SK-N-SH treated with all-trans-retinoic acid at 6 μM for 48 hours (cell line): Measurements from ENCODE around the gene NAPG.

ENCODE experiments used
- ARNTL ChIP-seq: fragments of 450-650 bp; formaldehyde crosslinking; IDR thresholded peaks from 2 replicates; pipeline ENCODE4 v1.5.0; 2020; ENCODE audit warnings: low read depth, mild to moderate bottlenecking, moderate library complexity, borderline replicate concordance
- CSRNP3 ChIP-seq: fragments of 250-450 bp; sonication (Bioruptor Pico); IDR thresholded peaks from 2 replicates; pipeline ENCODE4 v1.5.1; 2021; ENCODE audit warnings: mild to moderate bottlenecking, moderate library complexity
- GLIS3 ChIP-seq: fragments of 250-450 bp; sonication (Bioruptor Pico); IDR thresholded peaks from 2 replicates; pipeline ENCODE4 v1.5.0; 2020; ENCODE audit warnings: mild to moderate bottlenecking, moderate library complexity
- ISL1 ChIP-seq: fragments of 250-450 bp; sonication (Bioruptor Pico); IDR thresholded peaks from 2 replicates; pipeline ENCODE4 v2.1.2; 2022; ENCODE audit warnings: mild to moderate bottlenecking, moderate library complexity
- OSR1 ChIP-seq: fragments of 250-450 bp; sonication (Bioruptor Pico); IDR thresholded peaks from 2 replicates; pipeline ENCODE4 v1.8.0; 2022; ENCODE audit warnings: moderate library complexity, mild to moderate bottlenecking, inconsistent platforms
- PPARA ChIP-seq: fragments of 250-450 bp; sonication (Bioruptor Pico); IDR thresholded peaks from 2 replicates; pipeline ENCODE4 v1.5.0; 2020; ENCODE audit warnings: mild to moderate bottlenecking, borderline replicate concordance
- ZFP30 ChIP-seq: fragments of 450-650 bp; formaldehyde crosslinking; IDR thresholded peaks from 2 replicates; pipeline ENCODE4 v1.5.0; 2022; ENCODE audit warnings: mild to moderate bottlenecking, moderate library complexity
- ZNF565 ChIP-seq: fragments of 450-650 bp; formaldehyde crosslinking; conservative IDR thresholded peaks from 2 replicates; pipeline ENCODE4 v1.5.0; 2020; ENCODE audit warnings: low read depth, mild to moderate bottlenecking, moderate library complexity
- TF ChIP-seq, protein P1 (sequence below): fragments of 250-450 bp; sonication (Bioruptor Pico); IDR thresholded peaks from 2 replicates; pipeline ENCODE4 v1.8.0; 2020; ENCODE audit warnings: mild to moderate bottlenecking, moderate library complexity, borderline replicate concordance

GRCh38 chr18:10588975-10589374 is 63.1 kb downstream of the NAPG start:
- no peak for TF ChIP-seq CSRNP3 (CRISPR knock-in tag)
- TF ChIP-seq ARNTL (CRISPR knock-in tag): no peak
- no peak for TF ChIP-seq ZFP30 (CRISPR knock-in tag)
- no peak for TF ChIP-seq PPARA (CRISPR knock-in tag)
- TF ChIP-seq ZNF565: no peak
- TF ChIP-seq, protein P1, sequence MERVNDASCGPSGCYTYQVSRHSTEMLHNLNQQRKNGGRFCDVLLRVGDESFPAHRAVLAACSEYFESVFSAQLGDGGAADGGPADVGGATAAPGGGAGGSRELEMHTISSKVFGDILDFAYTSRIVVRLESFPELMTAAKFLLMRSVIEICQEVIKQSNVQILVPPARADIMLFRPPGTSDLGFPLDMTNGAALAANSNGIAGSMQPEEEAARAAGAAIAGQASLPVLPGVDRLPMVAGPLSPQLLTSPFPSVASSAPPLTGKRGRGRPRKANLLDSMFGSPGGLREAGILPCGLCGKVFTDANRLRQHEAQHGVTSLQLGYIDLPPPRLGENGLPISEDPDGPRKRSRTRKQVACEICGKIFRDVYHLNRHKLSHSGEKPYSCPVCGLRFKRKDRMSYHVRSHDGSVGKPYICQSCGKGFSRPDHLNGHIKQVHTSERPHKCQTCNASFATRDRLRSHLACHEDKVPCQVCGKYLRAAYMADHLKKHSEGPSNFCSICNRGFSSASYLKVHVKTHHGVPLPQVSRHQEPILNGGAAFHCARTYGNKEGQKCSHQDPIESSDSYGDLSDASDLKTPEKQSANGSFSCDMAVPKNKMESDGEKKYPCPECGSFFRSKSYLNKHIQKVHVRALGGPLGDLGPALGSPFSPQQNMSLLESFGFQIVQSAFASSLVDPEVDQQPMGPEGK (CRISPR knock-in tag): no peak
- no peak for TF ChIP-seq OSR1 (CRISPR knock-in tag)
- TF ChIP-seq GLIS3 (CRISPR knock-in tag): no peak
- TF ChIP-seq ISL1 (CRISPR knock-in tag): no peak
